ENCODE results near the gene CERS3.
A peak's percentile ranks its signal among the peaks of the same experiment; 100 is the strongest.

Gene CERS3

GRCh38 chr15:100439514-100439913 lies 89.2 kb downstream of the CERS3 start:
- no peak for TF ChIP-seq CTCF (conservative IDR thresholded peaks at IDR 0.05)
- no peak overlapping the region for H3K27ac ChIP-seq

- TF ChIP-seq CTCF (conservative IDR thresholded peaks at IDR 0.05): no peak
- H3K27ac ChIP-seq: no peak overlapping the region
Observed at GRCh38 chr15:100438570-100438969, 90.2 kb downstream of the CERS3 start.

- TF ChIP-seq CTCF (conservative IDR thresholded peaks at IDR 0.05): no peak
- H3K27ac ChIP-seq: no peak overlapping the region
Observed at GRCh38 chr15:100437261-100437660, 91.5 kb downstream of the CERS3 start.

- TF ChIP-seq CTCF (conservative IDR thresholded peaks at IDR 0.05): no peak
- H3K27ac ChIP-seq: no peak overlapping the region
Observed at GRCh38 chr15:100434561-100434960, 94.2 kb downstream of the CERS3 start.

GRCh38 chr15:100434038-100434437 lies 94.7 kb downstream of the CERS3 start:
- TF ChIP-seq CTCF (conservative IDR thresholded peaks at IDR 0.05): no peak
- H3K27ac ChIP-seq: no peak overlapping the region

- TF ChIP-seq CTCF (conservative IDR thresholded peaks at IDR 0.05): peak; percentile 29; the same call in 1 of the 2 replicates
- H3K27ac ChIP-seq: no peak overlapping the region
Observed at GRCh38 chr15:100433304-100433703, 95.4 kb downstream of the CERS3 start.

- H3K27ac ChIP-seq: no peak overlapping the region
- no peak for TF ChIP-seq CTCF (conservative IDR thresholded peaks at IDR 0.05)
Observed at GRCh38 chr15:100430411-100430810, 98.3 kb downstream of the CERS3 start.
